GM10266 (cell line): ENCODE data around the gene MAP3K1.
A peak's percentile ranks its signal among the peaks of the same experiment; 100 is the strongest.
"Not testable (repeated sequence)": the region's sequence is repeated elsewhere in the genome, so short reads cannot be mapped to it uniquely, and the experiment has no call there.

Source experiments
- DNase-seq: peaks from one replicate; pipeline ENCODE4 v3.0.0; 2012; ENCODE audit errors: extremely low spot score
- CTCF ChIP-seq: IDR thresholded peaks from 2 replicates; pipeline ENCODE4 v1.5.1; 2012; ENCODE audit warnings: mild to moderate bottlenecking, low read depth; ENCODE audit not compliant: control insufficient read depth, insufficient read depth; ENCODE audit errors: missing control alignments

MAP3K1 gene

GRCh38 chr5:56815658-56816545 is 553 bp downstream of the MAP3K1 start:
- TF ChIP-seq CTCF = no peak
- peak; percentile 69 for DNase-seq

GRCh38 chr5:56816546-56817081 is 1.3 kb downstream of the MAP3K1 start:
- TF ChIP-seq CTCF = peak; percentile 0
- DNase-seq = peak; percentile 77

- peak; percentile 21 for DNase-seq
- TF ChIP-seq CTCF = no peak
Measured at GRCh38 chr5:56817263-56818014, 2.1 kb downstream of the MAP3K1 start.

GRCh38 chr5:56818450-56819037 is 3.2 kb downstream of the MAP3K1 start:
- TF ChIP-seq CTCF = peak; percentile 15
- no peak for DNase-seq

GRCh38 chr5:56819060-56819881 is 3.9 kb downstream of the MAP3K1 start:
- TF ChIP-seq CTCF = no peak
- no peak for DNase-seq

- DNase-seq = not testable (repeated sequence)
Measured at GRCh38 chr5:56821868-56822267, 6.5 kb downstream of the MAP3K1 start.

- TF ChIP-seq CTCF = no peak
- no peak for DNase-seq
Measured at GRCh38 chr5:56822981-56823380, 7.6 kb downstream of the MAP3K1 start.
